Measurements from ENCODE around the gene KLHL40. TPM values are rescaled to one million over a fixed set of nuclear protein-coding genes. Genes with fewer than 3 reads are reported as not detected.

The KLHL40 gene
- total RNA-seq, 1 donor from 2014 or later = not detected

DNA sequence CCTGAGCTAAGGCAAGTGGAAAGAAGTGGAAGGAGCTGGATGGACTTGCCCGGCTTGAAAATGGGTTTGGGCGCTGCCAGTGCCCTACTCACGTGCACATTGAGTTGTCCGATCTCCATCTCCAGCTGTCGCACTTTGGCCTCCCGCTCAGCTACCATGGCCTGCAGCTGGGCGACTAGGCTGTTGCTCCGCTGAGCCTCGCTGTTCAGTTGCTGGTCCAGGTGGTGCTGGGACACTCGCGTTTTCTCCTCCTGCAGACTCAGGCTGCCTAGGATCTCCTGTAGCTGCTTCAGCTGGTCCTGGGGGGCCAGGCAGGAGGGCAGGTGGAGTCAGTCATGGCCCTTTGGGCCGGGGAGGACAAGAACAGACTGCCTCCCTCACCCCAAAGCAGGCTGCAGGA, 50.3 kb downstream of the KLHL40 start:
- DNase-seq (no peak), ATAC-seq (ENCODE audit: low read depth) (no peak)
- intact Hi-C loops (cut with micrococcal nuclease) = no loop called here
- Mint-ChIP-seq H3K4me3 (no peak overlapping the region), H3K36me3 (ENCODE audit: low read depth) (no peaks in the 10 kb centered on the region), H3K9me3 (no peaks in the 10 kb centered on the region), H3K4me1 (peaks cover 17% of the 10 kb centered on the region), H3K27ac (no peak overlapping the region), H3K27me3 (no peaks in the 10 kb centered on the region)
- POLR2A ChIA-PET = no interaction called here
- TF ChIP-seq, protein P1, sequence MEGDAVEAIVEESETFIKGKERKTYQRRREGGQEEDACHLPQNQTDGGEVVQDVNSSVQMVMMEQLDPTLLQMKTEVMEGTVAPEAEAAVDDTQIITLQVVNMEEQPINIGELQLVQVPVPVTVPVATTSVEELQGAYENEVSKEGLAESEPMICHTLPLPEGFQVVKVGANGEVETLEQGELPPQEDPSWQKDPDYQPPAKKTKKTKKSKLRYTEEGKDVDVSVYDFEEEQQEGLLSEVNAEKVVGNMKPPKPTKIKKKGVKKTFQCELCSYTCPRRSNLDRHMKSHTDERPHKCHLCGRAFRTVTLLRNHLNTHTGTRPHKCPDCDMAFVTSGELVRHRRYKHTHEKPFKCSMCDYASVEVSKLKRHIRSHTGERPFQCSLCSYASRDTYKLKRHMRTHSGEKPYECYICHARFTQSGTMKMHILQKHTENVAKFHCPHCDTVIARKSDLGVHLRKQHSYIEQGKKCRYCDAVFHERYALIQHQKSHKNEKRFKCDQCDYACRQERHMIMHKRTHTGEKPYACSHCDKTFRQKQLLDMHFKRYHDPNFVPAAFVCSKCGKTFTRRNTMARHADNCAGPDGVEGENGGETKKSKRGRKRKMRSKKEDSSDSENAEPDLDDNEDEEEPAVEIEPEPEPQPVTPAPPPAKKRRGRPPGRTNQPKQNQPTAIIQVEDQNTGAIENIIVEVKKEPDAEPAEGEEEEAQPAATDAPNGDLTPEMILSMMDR (IDR thresholded peaks at IDR 0.05) = no peak
- CTCF ChIA-PET = no interaction called here

DNA sequence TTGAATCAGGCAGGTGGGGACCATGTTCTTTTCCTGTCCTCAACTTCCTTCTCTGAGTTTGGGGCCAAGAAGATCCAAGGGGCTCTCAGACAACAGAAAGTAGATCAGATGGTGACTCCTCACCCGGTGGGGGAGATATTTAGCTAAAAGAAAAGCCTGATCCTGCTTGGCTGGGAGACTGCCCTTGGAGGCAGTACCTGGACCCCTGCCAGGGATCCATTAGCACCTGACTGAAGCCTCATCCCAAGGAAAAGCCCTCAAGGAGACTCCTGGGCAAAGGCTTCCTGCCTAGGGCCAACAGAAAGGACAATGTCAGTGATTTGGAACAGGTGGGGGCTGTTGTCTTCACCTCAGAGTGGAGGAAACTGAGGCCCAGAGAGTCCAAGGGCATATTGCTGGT, 50.7 kb downstream of the KLHL40 start:
- no peak overlapping the region for H3K4me3 Mint-ChIP-seq

DNA sequence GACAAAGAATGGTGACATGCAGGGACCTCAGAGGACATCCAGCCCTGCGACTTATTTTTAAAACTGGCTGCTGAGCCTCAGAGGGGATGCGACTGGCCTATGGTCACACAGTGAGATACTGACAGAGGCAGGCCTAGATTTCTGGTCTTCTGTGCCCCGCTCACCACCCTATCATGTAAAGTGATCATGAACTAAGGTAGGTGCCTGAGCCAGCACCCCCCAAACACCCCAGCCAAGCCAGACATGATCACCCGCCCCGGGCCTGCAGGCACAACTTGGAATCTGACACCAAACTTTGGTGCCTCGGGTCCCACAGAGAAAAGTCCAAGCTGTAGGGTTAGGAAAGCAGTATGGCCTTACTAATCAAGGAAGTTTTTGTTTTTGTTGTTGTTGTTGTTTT, 51.2 kb downstream of the KLHL40 start:
- Mint-ChIP-seq H3K4me1 (peaks cover 17% of the 10 kb centered on the region), H3K9me3 (no peaks in the 10 kb centered on the region), H3K27ac (no peak overlapping the region), H3K27me3 (no peaks in the 10 kb centered on the region), H3K36me3 (ENCODE audit: low read depth) (no peaks in the 10 kb centered on the region), H3K4me3 (no peak overlapping the region)
- DNase-seq (no peak), ATAC-seq (ENCODE audit: low read depth) (no peak)
- ChIA-PET POLR2A (no interaction called here), CTCF (no interaction called here)
- intact Hi-C loops (cut with micrococcal nuclease) = no loop called here
- TF ChIP-seq, protein P1 (IDR thresholded peaks at IDR 0.05) = no peak

More for the DNA sequence above, 50.7 kb downstream of the KLHL40 start:
- intact Hi-C loops (cut with micrococcal nuclease) = no loop called here
- POLR2A ChIA-PET = no interaction called here
- CTCF ChIA-PET = no interaction called here
- H3K4me1 Mint-ChIP-seq = peaks cover 17% of the 10 kb centered on the region
- H3K27me3 Mint-ChIP-seq = no peaks in the 10 kb centered on the region
- H3K36me3 Mint-ChIP-seq (ENCODE audit: low read depth) = no peaks in the 10 kb centered on the region
- TF ChIP-seq, protein P1 (IDR thresholded peaks at IDR 0.05) = no peak
- ATAC-seq (ENCODE audit: low read depth) (no peak), DNase-seq (no peak)
- no peak overlapping the region for H3K27ac Mint-ChIP-seq
- no peaks in the 10 kb centered on the region for H3K9me3 Mint-ChIP-seq

DNA sequence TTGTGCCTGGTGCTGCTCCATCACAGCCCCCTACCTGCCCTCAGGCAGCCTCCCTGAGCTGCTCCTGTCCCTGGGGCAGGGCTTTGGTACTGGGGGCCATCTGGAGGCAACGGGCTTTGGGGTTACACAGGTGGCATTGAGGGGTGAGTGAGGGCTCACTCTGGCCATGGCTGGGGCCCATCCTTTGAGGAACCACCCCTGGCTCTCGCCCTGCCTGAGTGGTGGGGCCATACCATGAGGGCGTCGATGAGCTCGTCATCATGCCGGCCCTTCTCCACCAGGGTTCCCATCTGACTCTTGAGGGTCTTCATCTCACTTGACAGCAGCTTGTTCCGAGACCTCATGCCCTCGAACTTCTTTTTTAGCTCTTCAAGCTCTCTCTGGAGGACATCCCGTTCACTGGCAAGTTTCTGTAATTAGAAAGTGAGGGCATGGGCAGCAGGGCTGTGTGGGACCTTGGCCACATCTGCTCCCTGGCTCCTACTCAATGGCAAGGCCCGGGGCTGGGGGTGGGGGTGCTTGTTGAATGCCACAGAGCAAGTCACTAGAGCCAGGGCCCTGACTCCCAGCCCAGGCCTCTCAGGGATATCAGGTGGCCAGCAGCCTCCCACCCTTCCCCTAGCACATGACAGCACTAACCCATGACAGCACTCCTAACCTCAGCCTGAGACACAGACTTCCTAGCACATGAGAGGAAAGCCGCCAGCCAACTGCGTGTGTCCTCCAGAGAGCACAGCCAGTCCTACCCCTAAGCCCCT, 54.2 kb downstream of the KLHL40 start:
- no peaks in the 10 kb centered on the region for H3K36me3 Mint-ChIP-seq (ENCODE audit: low read depth)
- H3K27ac Mint-ChIP-seq = no peak overlapping the region
- ChIA-PET CTCF (no interaction called here), POLR2A (no interaction called here)
- no peak for ATAC-seq (ENCODE audit: low read depth)
- intact Hi-C loops (cut with micrococcal nuclease) = loop anchor here (5.0 to 10.0 kb wide), 2 partner anchors 77 to 495 kb away; no protein-coding TSS in a partner anchor
- DNase-seq = no peak
- TF ChIP-seq, protein P1 (IDR thresholded peaks at IDR 0.05) = no peak
- H3K9me3 Mint-ChIP-seq = no peaks in the 10 kb centered on the region
- no peak overlapping the region for H3K4me3 Mint-ChIP-seq
- no peaks in the 10 kb centered on the region for H3K27me3 Mint-ChIP-seq
- peaks cover 21% of the 10 kb centered on the region for H3K4me1 Mint-ChIP-seq

DNA sequence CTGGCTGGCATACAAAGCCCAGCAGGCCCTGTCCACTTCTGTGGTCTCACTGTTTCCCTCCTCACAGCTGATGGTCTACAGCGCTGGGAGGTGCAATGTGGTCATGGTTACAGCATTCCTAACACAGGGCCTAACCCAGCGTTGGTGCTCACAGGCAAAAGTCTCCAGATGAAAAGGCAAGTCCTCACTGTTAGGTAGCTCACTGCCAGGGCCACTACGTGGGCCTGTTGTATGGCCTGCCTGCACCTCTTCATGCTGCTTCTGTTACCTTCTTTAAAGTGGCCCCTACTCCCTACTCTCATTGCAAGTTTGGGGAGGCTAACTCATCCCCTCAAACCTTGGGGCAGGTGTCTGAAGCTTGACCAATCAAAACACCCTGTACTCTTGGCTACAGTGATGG, 56.5 kb downstream of the KLHL40 start:
- CTCF ChIA-PET = interaction anchor here (1.4 to 2.6 kb wide), 2 partner anchors 38 to 140 kb away, joined by 3 to 6 read pairs; no protein-coding TSS in a partner anchor
- Mint-ChIP-seq H3K4me1 (peaks cover 21% of the 10 kb centered on the region), H3K4me3 (no peak overlapping the region), H3K27ac (no peak overlapping the region), H3K9me3 (no peaks in the 10 kb centered on the region), H3K27me3 (no peaks in the 10 kb centered on the region), H3K36me3 (ENCODE audit: low read depth) (no peaks in the 10 kb centered on the region)
- ATAC-seq (ENCODE audit: low read depth) (no peak), DNase-seq (no peak)
- intact Hi-C loops (cut with micrococcal nuclease) = loop anchor here (5.0 to 10.0 kb wide), 2 partner anchors 79 to 497 kb away; no protein-coding TSS in a partner anchor
- POLR2A ChIA-PET = no interaction called here
- TF ChIP-seq, protein P1 (IDR thresholded peaks at IDR 0.05) = no peak

Other genes with a start within 250 kb of the KLHL40 start
- 3.2 and 3.6 TPM in 2 replicates for gene VIPR1, start 182.9 kb upstream of the KLHL40 start, total RNA-seq
- gene SEC22C, start 103.6 kb upstream of the KLHL40 start, total RNA-seq = 36.4 and 38.3 TPM in 2 replicates
- gene SS18L2, start 94.7 kb upstream of the KLHL40 start, total RNA-seq = 57.0 and 61.3 TPM in 2 replicates
- gene NKTR, start 84.9 kb upstream of the KLHL40 start, total RNA-seq = 107 and 126 TPM in 2 replicates
- 0.88 and 1.1 TPM in 2 replicates for gene ZBTB47, start 31.8 kb upstream of the KLHL40 start, total RNA-seq
- not detected in 2 replicates for gene HHATL, start 17.3 kb downstream of the KLHL40 start, total RNA-seq
- 1.7 and 1.9 TPM in 2 replicates for gene CCDC13, start 87.7 kb downstream of the KLHL40 start, total RNA-seq
- gene HIGD1A, start 119.0 kb downstream of the KLHL40 start, total RNA-seq = 35.9 and 38.2 TPM in 2 replicates
- gene ACKR2, start 123.9 kb downstream of the KLHL40 start, total RNA-seq = 0.22 and 0.76 TPM in 2 replicates
- not detected in 2 replicates for gene CYP8B1, start 190.3 kb downstream of the KLHL40 start, total RNA-seq
- 0.42 and 0.64 TPM in 2 replicates for gene ZNF662, start 220.6 kb downstream of the KLHL40 start, total RNA-seq